Suprapubic skin (tissue), 4 donors: ENCODE results near the gene SV2C.

Experiments
- CTCF ChIP-seq, 2 donors: fragments of 200-600 bp in 1 of 2; fragments of 450-650 bp in 1 of 2; sonication (generic) in 1 of 2; IDR thresholded peaks; one replicate each; pipeline ENCODE4 v1.5.1; 2016 to 2019; ENCODE audit warnings: antibody characterized with exemption in 2 of 2, mild to moderate bottlenecking in 1 of 2, moderate library complexity in 1 of 2
- POLR2A ChIP-seq, 2 donors: fragments of 450-650 bp; IDR thresholded peaks; one replicate each; pipeline ENCODE4 v1.6.1; 2017; ENCODE audit warnings: antibody characterized with exemption in 2 of 2, mild to moderate bottlenecking in 2 of 2, moderate library complexity in 2 of 2
- POLR2AphosphoS5 ChIP-seq, 3 donors: sonication (generic); formaldehyde crosslinking; IDR thresholded peaks; one replicate each; pipeline ENCODE4 v1.6.1; 2017; ENCODE audit warnings: antibody characterized with exemption in 3 of 3

GRCh38 chr5:76149636-76150035 lies 66.5 kb downstream of the SV2C start:
- TF ChIP-seq CTCF (IDR thresholded peaks at IDR 0.05) = no peak
- TF ChIP-seq POLR2A (IDR thresholded peaks at IDR 0.05) = no peak
- no peak for TF ChIP-seq POLR2AphosphoS5 (IDR thresholded peaks at IDR 0.05)
